ENCODE data around the gene SPDYE2.
"Not testable (repeated sequence)": the region's sequence is repeated elsewhere in the genome, so short reads cannot be mapped to it uniquely, and the experiment has no call there.

SPDYE2 gene, protein sequence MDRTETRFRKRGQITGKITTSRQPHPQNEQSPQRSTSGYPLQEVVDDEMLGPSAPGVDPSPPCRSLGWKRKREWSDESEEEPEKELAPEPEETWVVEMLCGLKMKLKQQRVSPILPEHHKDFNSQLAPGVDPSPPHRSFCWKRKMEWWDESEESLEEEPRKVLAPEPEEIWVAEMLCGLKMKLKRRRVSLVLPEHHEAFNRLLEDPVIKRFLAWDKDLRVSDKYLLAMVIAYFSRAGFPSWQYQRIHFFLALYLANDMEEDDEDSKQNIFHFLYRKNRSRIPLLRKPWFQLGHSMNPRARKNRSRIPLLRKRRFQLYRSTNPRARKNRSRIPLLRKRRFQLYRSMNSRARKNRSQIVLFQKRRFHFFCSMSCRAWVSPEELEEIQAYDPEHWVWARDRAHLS

DNA sequence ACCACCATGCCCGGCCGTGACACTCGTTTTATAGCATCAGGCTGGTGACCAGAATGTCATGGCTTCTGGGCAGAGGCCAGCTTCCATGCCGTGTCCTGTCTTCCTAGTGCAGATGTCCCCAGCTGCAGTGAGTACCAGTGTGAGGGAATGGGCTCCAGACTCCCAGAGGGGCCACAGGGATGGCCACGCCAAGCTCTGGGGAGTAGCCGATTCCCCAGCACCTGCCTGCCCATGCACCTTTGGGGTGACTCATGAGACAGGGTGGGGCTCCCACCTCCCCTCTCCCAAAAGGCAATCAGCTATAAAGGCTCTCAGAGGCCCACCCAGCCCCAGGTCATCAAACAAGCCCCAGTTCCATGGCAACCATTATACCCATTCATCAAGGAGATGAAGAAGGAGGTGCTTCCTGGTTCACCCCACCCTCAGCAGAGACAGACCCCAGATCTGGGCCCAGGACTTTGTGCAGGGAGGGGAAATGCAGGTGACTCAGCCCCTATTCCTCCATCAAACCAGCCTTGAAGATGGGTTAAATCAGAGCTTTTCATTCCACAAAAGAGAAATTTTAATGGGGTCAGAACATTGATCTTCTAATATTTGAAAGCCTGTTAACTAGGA, at the start of gene SPDYE2:
TSS of gene SPDYE2 (plus strand) at position 419 of the 615 bp plus-strand sequence. CDS start 2,030 bp downstream, outside the sequence.
- H3K4me3 ChIP-seq (ENCODE audit: low read depth, low read length); H3K4me1 ChIP-seq (ENCODE audit: control insufficient read depth, insufficient read depth, low read length): not testable (repeated sequence)

DNA sequence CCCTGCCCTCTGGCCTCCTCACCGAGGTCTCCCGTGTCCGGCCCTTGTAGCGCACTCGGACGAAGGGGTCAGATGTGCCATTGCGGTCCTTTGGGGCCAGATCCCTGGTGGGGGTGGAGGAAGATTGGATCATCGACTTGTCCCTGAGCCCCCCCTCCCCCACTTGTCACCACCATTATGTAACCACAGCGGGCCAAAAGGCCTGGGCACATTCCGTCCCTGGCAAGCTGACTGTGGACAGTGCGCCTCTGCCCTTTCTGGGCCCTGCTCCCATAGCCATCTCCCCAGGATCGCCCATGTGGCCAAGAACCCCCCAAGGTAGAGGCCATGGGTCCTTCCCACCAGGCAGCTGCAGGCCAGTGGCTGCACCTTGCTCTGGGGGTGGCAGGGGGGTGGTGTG, 47.9 kb upstream of the SPDYE2 start:
- not testable (repeated sequence) for H3K9ac ChIP-seq (ENCODE audit: low read depth, low read length); H3K27me3 ChIP-seq (ENCODE audit: control insufficient read depth, insufficient read depth, low read length); H3K4me3 ChIP-seq (ENCODE audit: low read depth, low read length); H3K4me1 ChIP-seq (ENCODE audit: control insufficient read depth, insufficient read depth, low read length); H3K9me3 ChIP-seq (ENCODE audit: control insufficient read depth, insufficient read depth, low read length); H3K36me3 ChIP-seq (ENCODE audit: control insufficient read depth, insufficient read depth, low read length)

More for the DNA sequence above, at the start of gene SPDYE2:
- H3K36me3 ChIP-seq (ENCODE audit: control insufficient read depth, insufficient read depth, low read length); H3K9ac ChIP-seq (ENCODE audit: low read depth, low read length); H3K27me3 ChIP-seq (ENCODE audit: control insufficient read depth, insufficient read depth, low read length); H3K9me3 ChIP-seq (ENCODE audit: control insufficient read depth, insufficient read depth, low read length): not testable (repeated sequence)

DNA sequence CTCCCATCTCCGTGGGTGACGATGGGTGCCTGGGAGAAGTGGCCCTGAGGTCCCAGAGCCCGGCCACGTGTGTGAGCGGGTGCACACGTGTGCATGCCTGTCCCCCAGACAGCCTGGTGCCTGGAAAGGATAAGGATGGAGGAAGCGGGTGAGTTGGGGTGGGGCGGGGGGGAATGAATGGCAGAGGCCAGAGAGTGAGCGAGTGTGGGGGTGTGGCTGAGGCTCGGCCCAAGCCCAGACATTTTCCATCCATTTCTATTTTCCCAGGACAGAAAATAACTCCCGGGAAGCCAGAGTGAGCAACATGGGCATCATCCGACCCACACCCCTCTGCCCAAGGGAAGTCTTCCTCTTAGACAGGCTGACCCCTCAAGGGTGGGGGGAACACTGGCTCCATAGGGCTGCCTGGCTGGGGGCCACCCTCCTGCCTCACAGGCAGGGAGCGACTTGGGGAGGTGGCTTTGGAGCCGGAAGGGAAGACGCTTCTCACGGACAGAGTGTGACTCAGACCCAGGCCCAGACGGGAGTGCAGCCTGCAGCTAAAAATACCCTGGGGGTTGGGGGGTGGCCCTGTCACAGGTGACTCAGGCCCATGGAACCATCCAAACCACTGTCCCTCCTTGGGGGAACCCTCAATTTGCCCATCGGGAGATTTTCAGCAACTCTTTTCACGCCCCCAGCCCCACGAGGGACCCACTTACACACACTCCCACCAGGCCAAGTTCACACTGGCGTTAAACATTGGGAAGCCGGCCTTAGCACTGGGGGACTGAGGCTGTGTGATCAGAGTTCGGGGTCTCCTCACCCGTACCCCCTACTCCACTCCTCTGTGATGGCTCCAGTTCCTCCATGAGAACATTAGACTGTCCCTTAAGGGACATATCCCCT, 45.5 kb upstream of the SPDYE2 start:
- not testable (repeated sequence) for H3K4me1 ChIP-seq (ENCODE audit: control insufficient read depth, insufficient read depth, low read length); H3K36me3 ChIP-seq (ENCODE audit: control insufficient read depth, insufficient read depth, low read length); H3K27me3 ChIP-seq (ENCODE audit: control insufficient read depth, insufficient read depth, low read length); H3K9ac ChIP-seq (ENCODE audit: low read depth, low read length); H3K4me3 ChIP-seq (ENCODE audit: low read depth, low read length); H3K9me3 ChIP-seq (ENCODE audit: control insufficient read depth, insufficient read depth, low read length)

DNA sequence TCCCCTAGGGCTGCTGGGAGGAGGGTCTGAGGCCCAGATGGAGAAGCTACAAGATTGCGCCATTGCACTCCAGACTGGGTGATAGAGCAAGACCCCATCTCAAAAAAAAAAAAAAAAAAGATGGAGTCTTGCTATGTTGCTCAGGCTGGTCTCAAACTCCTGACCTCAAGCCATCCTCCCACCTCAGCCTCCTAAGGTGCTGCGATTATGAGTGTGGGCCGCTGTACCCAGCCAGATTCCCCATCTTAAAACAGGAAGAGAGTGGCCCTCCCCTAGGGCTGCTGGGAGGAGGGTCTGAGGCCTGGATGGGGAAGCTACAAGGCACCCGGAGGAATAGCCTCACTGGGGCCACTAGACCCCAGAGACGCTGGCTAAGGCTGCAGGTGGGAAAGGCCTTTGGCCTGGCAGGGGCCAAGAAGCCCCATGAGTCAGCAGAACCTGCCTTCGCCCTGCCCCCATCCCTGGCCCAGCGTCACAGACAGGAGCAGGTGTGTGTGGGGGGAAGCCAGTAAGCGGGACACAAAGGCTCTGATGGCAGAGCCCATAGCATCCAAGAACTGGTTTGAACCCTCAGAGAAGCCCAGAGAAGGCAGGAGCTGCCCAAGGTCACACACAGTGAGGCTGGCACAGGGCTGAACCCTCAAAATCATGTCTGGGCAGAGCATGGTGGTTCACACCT, 43.5 kb upstream of the SPDYE2 start:
- not testable (repeated sequence) for H3K4me3 ChIP-seq (ENCODE audit: low read depth, low read length); H3K9me3 ChIP-seq (ENCODE audit: control insufficient read depth, insufficient read depth, low read length); H3K27me3 ChIP-seq (ENCODE audit: control insufficient read depth, insufficient read depth, low read length); H3K36me3 ChIP-seq (ENCODE audit: control insufficient read depth, insufficient read depth, low read length); H3K9ac ChIP-seq (ENCODE audit: low read depth, low read length); H3K4me1 ChIP-seq (ENCODE audit: control insufficient read depth, insufficient read depth, low read length)

DNA sequence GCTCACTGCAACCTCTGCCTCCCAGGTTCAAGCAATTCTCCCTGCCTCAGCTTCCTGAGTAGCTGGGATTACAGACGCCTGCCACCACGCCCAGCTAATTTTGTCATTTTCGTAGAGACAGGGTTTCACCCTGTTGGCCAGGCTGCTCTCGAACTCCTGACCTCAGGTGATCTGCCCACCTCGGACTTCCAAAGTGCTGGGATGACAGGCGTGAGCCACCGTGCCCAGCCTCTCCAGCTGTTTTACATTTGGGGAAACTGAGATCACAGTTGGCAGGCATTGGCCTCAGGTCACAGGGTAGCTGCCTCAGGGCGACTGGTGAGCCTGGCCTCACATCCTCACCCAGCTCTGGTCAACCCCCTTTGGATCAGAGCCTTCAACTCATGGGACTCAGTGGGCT, 40.5 kb upstream of the SPDYE2 start:
- H3K36me3 ChIP-seq (ENCODE audit: control insufficient read depth, insufficient read depth, low read length); H3K9me3 ChIP-seq (ENCODE audit: control insufficient read depth, insufficient read depth, low read length); H3K4me3 ChIP-seq (ENCODE audit: low read depth, low read length); H3K4me1 ChIP-seq (ENCODE audit: control insufficient read depth, insufficient read depth, low read length); H3K9ac ChIP-seq (ENCODE audit: low read depth, low read length); H3K27me3 ChIP-seq (ENCODE audit: control insufficient read depth, insufficient read depth, low read length): not testable (repeated sequence)

DNA sequence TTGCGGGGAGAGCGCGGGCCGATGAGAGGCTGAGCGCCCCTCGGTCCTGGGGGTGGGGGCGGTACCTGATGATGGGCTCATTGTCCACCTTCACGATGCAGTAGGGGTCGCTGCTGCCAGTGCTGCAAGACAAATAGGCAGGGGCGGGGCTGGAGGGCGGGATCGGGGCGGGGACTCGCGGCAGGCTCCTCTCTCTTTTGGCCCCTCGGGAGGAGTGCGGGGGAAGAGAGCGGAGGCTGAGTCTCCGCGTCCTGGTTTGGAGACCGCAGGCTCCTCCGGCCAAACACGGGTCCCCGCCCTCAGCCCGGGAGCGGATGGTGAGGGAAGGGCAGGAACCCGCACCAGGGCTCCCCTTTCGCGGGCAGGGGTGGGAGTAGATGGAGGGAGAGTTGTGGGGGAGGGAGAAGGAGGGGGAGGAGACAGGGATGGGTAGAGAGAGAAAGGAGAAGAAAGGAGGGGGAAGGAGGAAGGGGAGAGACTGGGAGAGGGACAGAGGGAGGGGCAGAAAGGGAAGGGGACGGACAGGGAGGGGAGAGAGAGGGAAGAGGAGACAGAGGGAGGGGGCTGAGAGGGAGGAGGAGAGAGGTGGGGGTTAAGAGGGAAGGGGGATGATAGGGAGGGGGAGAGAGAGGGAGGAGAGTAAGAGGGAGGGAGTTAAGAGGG, 39.0 kb upstream of the SPDYE2 start:
- H3K4me3 ChIP-seq (ENCODE audit: low read depth, low read length); H3K9ac ChIP-seq (ENCODE audit: low read depth, low read length); H3K36me3 ChIP-seq (ENCODE audit: control insufficient read depth, insufficient read depth, low read length); H3K4me1 ChIP-seq (ENCODE audit: control insufficient read depth, insufficient read depth, low read length); H3K27me3 ChIP-seq (ENCODE audit: control insufficient read depth, insufficient read depth, low read length); H3K9me3 ChIP-seq (ENCODE audit: control insufficient read depth, insufficient read depth, low read length): not testable (repeated sequence)

DNA sequence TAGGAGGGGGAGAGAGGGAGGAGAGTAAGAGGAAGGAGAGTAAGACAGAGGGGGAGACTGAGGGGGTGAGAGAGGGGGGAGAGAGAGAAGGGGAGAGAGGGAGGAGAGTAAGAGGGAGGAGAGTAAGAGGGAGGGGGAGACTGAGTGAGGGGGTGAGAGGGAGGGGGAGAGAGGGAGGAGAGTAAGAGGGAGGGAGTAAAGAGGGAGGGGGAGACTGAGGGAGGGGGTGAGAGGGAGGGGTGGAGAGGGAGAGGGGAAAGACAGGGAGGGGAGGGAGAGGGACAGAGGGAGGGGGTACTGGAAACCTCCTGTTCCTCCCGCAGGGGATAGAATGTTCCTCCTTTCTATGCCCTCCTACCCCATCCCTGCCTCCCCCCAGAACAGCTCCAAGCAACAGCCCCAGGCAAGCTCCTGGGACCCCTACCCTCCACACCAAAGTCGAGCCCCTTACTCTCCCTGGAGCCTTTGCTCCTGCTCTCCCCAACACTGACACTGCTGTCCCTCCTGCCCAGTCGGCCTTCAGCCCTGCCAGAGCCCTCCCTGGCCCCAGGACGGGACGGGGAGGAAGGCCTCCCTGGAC, 38.3 kb upstream of the SPDYE2 start:
- not testable (repeated sequence) for H3K9me3 ChIP-seq (ENCODE audit: control insufficient read depth, insufficient read depth, low read length); H3K4me3 ChIP-seq (ENCODE audit: low read depth, low read length); H3K36me3 ChIP-seq (ENCODE audit: control insufficient read depth, insufficient read depth, low read length); H3K27me3 ChIP-seq (ENCODE audit: control insufficient read depth, insufficient read depth, low read length); H3K9ac ChIP-seq (ENCODE audit: low read depth, low read length); H3K4me1 ChIP-seq (ENCODE audit: control insufficient read depth, insufficient read depth, low read length)

DNA sequence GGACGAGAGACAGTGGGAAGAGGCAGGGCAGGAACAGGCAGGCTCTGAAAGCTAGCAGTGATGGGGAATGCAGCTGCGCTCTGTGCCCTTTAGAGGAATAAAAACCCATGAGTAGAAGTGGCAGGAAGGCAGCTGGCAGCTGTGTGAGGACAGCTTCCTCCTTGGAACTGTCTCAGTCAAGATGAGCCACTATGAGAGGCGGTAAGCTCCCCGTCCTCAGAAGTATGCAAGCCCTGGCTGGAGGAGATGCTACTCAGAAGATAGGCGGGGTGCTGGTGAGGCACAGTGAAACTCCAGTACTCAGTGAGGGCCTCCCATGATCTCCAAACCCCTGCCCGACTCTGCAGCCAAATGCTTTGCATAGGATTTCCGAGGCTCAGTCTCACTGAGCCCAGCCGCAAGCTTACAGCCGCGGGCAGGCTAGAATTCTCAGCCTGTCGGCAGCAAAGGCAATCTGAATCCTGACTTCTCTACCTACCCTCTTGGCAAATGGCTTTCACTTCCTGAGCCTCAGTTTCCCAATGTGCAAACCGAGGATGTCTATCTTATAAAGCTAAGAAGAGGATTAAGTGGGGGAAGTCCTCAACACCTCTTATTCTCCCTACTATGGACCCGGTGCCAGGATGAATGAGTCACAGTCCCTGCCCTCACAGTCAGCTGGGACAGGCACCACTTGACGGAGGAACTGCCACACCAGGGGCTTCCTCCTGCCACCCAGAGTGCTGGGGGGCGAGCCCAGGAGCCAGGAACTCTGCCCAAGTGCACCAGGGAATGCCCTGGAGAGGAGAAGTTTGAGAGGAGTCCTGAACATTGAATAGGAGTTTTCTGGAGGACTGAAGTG, 35.9 kb upstream of the SPDYE2 start:
- not testable (repeated sequence) for H3K9me3 ChIP-seq (ENCODE audit: control insufficient read depth, insufficient read depth, low read length); H3K4me1 ChIP-seq (ENCODE audit: control insufficient read depth, insufficient read depth, low read length); H3K4me3 ChIP-seq (ENCODE audit: low read depth, low read length); H3K9ac ChIP-seq (ENCODE audit: low read depth, low read length); H3K36me3 ChIP-seq (ENCODE audit: control insufficient read depth, insufficient read depth, low read length); H3K27me3 ChIP-seq (ENCODE audit: control insufficient read depth, insufficient read depth, low read length)

DNA sequence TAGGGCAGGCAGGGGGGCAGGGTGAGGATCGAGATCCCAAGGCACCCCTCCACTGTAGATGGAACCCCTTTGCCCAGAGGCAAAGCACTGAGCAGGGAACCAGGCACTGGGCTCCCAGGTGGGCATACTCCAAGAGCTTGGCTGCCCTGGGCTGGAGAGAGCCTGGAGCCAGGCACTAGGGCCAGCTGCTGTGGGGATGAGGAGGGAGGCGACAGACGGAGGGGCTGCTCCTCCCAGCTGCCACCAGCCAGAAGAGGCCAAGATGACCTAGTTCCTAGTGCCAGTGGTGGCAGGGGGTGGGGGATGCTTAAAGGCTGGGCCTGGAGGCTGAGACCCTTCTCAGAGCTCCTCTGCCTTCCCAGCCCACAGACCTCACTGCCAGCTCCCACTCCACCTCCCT, 35.1 kb upstream of the SPDYE2 start:
- not testable (repeated sequence) for H3K4me3 ChIP-seq (ENCODE audit: low read depth, low read length); H3K4me1 ChIP-seq (ENCODE audit: control insufficient read depth, insufficient read depth, low read length); H3K36me3 ChIP-seq (ENCODE audit: control insufficient read depth, insufficient read depth, low read length); H3K9ac ChIP-seq (ENCODE audit: low read depth, low read length); H3K9me3 ChIP-seq (ENCODE audit: control insufficient read depth, insufficient read depth, low read length); H3K27me3 ChIP-seq (ENCODE audit: control insufficient read depth, insufficient read depth, low read length)

DNA sequence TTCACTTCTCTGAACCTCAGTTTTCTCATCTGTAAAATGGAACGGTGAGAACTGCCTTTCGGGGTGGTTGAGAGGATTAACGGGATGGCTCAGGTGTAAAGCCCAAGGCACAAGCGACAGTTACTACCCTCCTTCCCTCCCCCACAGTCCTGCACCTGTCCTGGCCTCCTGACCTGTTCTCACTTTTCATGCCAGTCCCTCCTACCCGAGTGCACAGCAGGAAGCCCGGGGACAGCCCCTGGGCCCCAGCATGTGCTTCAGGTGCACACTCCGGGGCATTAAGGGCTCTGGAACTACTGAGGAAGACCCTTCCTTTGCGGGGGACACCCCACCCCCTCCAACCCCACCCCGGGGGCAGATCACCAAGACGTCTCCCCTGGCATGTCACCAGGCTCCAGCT, 34.1 kb upstream of the SPDYE2 start:
- H3K36me3 ChIP-seq (ENCODE audit: control insufficient read depth, insufficient read depth, low read length); H3K27me3 ChIP-seq (ENCODE audit: control insufficient read depth, insufficient read depth, low read length); H3K9me3 ChIP-seq (ENCODE audit: control insufficient read depth, insufficient read depth, low read length): not testable (repeated sequence)

More for the DNA sequence above, 34.1 kb upstream of the SPDYE2 start:
- not testable (repeated sequence) for H3K9ac ChIP-seq (ENCODE audit: low read depth, low read length); H3K4me1 ChIP-seq (ENCODE audit: control insufficient read depth, insufficient read depth, low read length); H3K4me3 ChIP-seq (ENCODE audit: low read depth, low read length)

Data from iPS-15b (cell line).